Ovary (tissue), 9 donors: ENCODE data around the gene VTI1B. TPM values are rescaled to one million over a fixed set of nuclear protein-coding genes. Genes with fewer than 3 reads are reported as not detected.
"Not testable (repeated sequence)": the region's sequence is repeated elsewhere in the genome, so short reads cannot be mapped to it uniquely, and the experiment has no call there.

Experiments
- DNase-seq, 5 donors: peaks; one replicate each; pipeline ENCODE4 v3.0.0-alpha.2; 2019 to 2020
- H3K27ac ChIP-seq, 2 donors: fragments of 200-600 bp; one replicate each; pipeline versions ENCODE4 v1.5.1 to v1.8.0; 2019 to 2022
- H3K27me3 ChIP-seq: fragments of 200-600 bp; one replicate; pipeline ENCODE4 v1.8.0; 2022
- H3K36me3 ChIP-seq: fragments of 200-600 bp; sonication (generic); one replicate; pipeline ENCODE4 v1.5.1; 2019
- H3K4me1 ChIP-seq: one replicate; pipeline ENCODE4 v1.8.1; 2013; ENCODE audit warnings: mild to moderate bottlenecking, moderate library complexity; ENCODE audit not compliant: insufficient read depth
- H3K4me3 ChIP-seq: fragments of 200-600 bp; sonication (generic); one replicate; pipeline ENCODE4 v1.5.1; 2017
- H3K9me3 ChIP-seq, 2 donors: fragments of 200-600 bp in 1 of 2; sonication (generic) in 1 of 2; one replicate each; pipeline versions ENCODE4 v1.5.1 to v1.8.1; 2013 to 2019; ENCODE audit warnings: mild to moderate bottlenecking in 1 of 2, moderate library complexity in 1 of 2
- CTCF ChIP-seq, 3 donors: fragments of 450-650 bp in 2 of 3; fragments of 200-600 bp in 1 of 3; IDR thresholded peaks; one replicate each; pipeline versions ENCODE4 v1.5.1 to v1.8.0; 2016 to 2022; ENCODE audit warnings: antibody characterized with exemption in 3 of 3, mild to moderate bottlenecking in 1 of 3
- EP300 ChIP-seq: sonication (generic); formaldehyde crosslinking; IDR thresholded peaks from one replicate; pipeline ENCODE4 v1.6.1; 2017; ENCODE audit warnings: antibody characterized with exemption
- POLR2A ChIP-seq: fragments of 450-650 bp; IDR thresholded peaks from one replicate; pipeline ENCODE4 v1.6.1; 2017; ENCODE audit warnings: antibody characterized with exemption, mild to moderate bottlenecking, moderate library complexity
- WGBS, 3 donors: extraction: QIAGEN DNeasy Blood & Tissue Kit in 1 of 3; methylation state at CpG; one replicate each; pipeline versions ENCODE4 v1.1.5 to v1.1.7; 2013 to 2017; 5-methylcytosine and 5-hydroxymethylcytosine counted together
- intact Hi-C, 4 donors: fragments of 100-400 bp; cut with DNase I; formaldehyde crosslinking; loops; one replicate each; pipeline versions ENCODE4 v1.11.0 to v1.15.1; 2022 to 2023
- polyA plus RNA-seq, 2 donors: library from polyadenylated mRNA; stranded (reverse); fragments of 200-250 nt in 1 of 2; fragments of 350-450 nt in 1 of 2; fragmentation: Illumina TruSeq in 1 of 2; extraction: RNeasy Lipid Tissue Mini Kit (QIAGEN cat#74804) in 1 of 2; gene quantifications; one replicate each; pipeline ENCODE4 v1.2.3, GENCODE V29; 2013 to 2014
- total RNA-seq, 7 donors: library from RNA; depleted of rRNA in 2 of 7; stranded (reverse); fragments of >200 nt in 2 of 7; fragmentation: NEBNext Ultra II Directional in 3 of 7; extraction: Animal tissue kit (Norgen Biotek cat#: 25700) in 3 of 7; gene quantifications; one replicate each; pipeline versions ENCODE4 v1.1.0 to v1.2.4, GENCODE V29; 2016 to 2023
- donor health status: DM: no; HTN: no; CAD: no; lungs with moderate emphysema.
- donor health status: DM: no; HTN: no; CAD: no.
- donor health status: Bipolar disorder and iron deficiency.
- donor health status: DM: yes; HTN: yes; CAD: no.
- donor health status: DM: no; HTN: no; CAD: no.
- donor health status: DM: yes; HTN: yes; CAD: no.

VTI1B gene
- total and polyA plus RNA-seq, 9 donors: 34.6 to 93.1 (median 64.7) TPM

DNA sequence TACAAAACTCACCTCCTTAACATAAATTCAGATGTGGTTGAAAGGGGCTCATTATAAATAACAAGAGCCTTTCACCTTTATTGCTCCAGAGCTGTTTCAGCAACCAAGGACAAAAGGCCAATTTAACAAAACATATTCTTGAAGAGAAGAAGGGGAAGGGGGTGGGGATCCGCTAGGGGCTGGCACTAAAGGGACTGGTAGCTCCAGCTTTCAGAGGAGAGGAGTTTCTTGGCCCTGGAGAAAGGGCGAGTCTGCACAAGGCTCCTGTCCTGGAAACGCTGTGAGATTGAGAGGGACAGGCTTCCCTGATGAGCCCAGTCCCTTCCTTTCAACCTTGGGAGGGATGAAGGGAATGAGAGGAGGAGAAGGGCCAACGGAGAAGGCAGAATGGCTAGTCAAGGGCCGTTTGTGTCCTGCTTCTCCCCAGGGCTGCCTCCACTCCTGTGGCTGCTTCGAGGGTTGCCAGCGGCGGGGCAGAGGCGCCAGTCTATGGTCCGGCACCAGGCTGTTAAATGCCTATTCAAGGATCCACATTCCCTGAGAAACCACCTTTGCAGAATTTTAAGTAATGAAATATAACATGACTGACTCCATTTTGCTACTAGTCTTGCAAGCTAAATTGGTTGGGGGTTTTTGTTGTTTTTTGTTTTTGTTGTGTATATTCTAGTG lies 64.7 kb downstream of the VTI1B start:
- H3K9me3 ChIP-seq: no peaks in the 10 kb centered on the region
- no peaks in the 10 kb centered on the region for H3K36me3 ChIP-seq
- no peak overlapping the region for H3K4me3 ChIP-seq
- H3K4me1 ChIP-seq: no peaks in the 10 kb centered on the region
- H3K27ac ChIP-seq: no peak overlapping the region
- H3K27me3 ChIP-seq: no peaks in the 10 kb centered on the region
- WGBS, 3 donors: 58 to 68% (median 67%) methylated on average over 10 of the region's 10 CpGs
- intact Hi-C loops: no loop called here
- DNase-seq: no peak
- TF ChIP-seq CTCF (IDR thresholded peaks at IDR 0.05) (no peak), POLR2A (no peak), EP300 (no peak)

- Histone ChIP-seq H3K36me3 (no peaks in the 10 kb centered on the region), H3K4me3 (no peak overlapping the region), H3K9me3 (no peaks in the 10 kb centered on the region), H3K27ac (no peak overlapping the region), H3K4me1 (no peaks in the 10 kb centered on the region), H3K27me3 (no peaks in the 10 kb centered on the region)
- WGBS, 3 donors: 88 to 96% (median 90%) methylated on average over 5 of the region's 5 CpGs
- TF ChIP-seq POLR2A: no peak
- TF ChIP-seq CTCF (IDR thresholded peaks at IDR 0.05): no peak
- DNase-seq: no peak
- intact Hi-C loops: no loop called here
Observed at GRCh38 chr14:67607646-67608045, 66.8 kb downstream of the VTI1B start.

DNA sequence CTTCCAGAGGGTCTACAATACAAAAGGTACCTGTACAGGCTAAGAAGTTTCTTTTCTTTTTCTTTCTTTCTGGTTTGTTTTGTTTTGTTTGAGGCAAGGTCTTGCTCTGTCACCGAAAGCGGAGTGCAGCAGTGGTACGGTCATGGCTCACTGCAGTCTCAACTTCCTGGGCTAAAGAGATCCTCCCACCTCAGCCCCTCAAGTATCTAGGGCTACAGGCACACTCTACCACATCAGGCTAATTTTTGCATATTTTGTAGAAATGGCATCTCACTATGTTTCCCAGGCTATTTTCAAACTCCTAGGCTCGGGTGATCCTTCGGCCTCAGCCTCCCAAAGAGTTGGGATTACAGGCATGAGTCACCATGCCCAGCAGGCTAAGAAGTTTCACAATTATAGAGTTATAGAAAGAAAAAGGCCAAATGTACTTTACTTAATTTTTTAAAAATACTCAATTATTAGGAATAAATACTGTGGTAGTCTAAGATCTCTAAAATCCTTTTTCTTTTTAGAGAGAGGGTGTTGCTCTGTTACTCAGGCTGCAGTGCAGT lies 71.4 kb downstream of the VTI1B start:
- Histone ChIP-seq H3K27ac (no peak overlapping the region), H3K4me1 (peaks cover 3% of the 10 kb centered on the region), H3K27me3 (no peaks in the 10 kb centered on the region), H3K9me3 (no peaks in the 10 kb centered on the region), H3K36me3 (no peaks in the 10 kb centered on the region), H3K4me3 (no peak overlapping the region)
- intact Hi-C loops: loop anchor here in 1 of 4 donors (5.0 kb wide), 1 partner anchor 69 kb away; the partner anchor contains the start of gene VTI1B
- TF ChIP-seq EP300 (no peak), POLR2A (no peak), CTCF (IDR thresholded peaks at IDR 0.05) (no peak)
- WGBS, 3 donors: 46 to 49% (median 48%) methylated on average over 5 of the region's 5 CpGs
- DNase-seq: no peak

- TF ChIP-seq CTCF (IDR thresholded peaks at IDR 0.05) (no peak), EP300 (no peak), POLR2A (no peak)
Observed at GRCh38 chr14:67602076-67602475, 72.4 kb downstream of the VTI1B start.

GRCh38 chr14:67600562-67600974 lies 73.9 kb downstream of the VTI1B start:
- Histone ChIP-seq H3K4me3 (peak overlapping the region; percentile 88), H3K27ac (peak overlapping the region; percentile 69 to 91)
- not testable (repeated sequence) for H3K27me3 ChIP-seq, H3K36me3 ChIP-seq, H3K4me1 ChIP-seq, DNase-seq, H3K9me3 ChIP-seq
- 77 to 87% (median 84%) methylated on average over 21 of the region's 21 CpGs for WGBS, 3 donors
- intact Hi-C loops: loop anchor here in 1 of 4 donors (5.0 kb wide), 1 partner anchor 72 kb away; the partner anchor contains the start of gene VTI1B

More at GRCh38 chr14:67602076-67602475, 72.4 kb downstream of the VTI1B start:
- Histone ChIP-seq H3K36me3 (no peaks in the 10 kb centered on the region), H3K4me3 (no peak overlapping the region), H3K27me3 (no peaks in the 10 kb centered on the region), H3K27ac (no peak overlapping the region), H3K4me1 (peaks cover 3% of the 10 kb centered on the region), H3K9me3 (no peaks in the 10 kb centered on the region)
- WGBS, 3 donors: 59 to 68% (median 64%) methylated on average over 7 of the region's 7 CpGs
- intact Hi-C loops: loop anchor here in 1 of 4 donors (5.0 kb wide), 1 partner anchor 70 kb away; the partner anchor contains the start of gene VTI1B
- no peak for DNase-seq
